Breast epithelium (tissue), 4 donors: ENCODE results near the gene TUBA1C. TPM values are rescaled to one million over a fixed set of nuclear protein-coding genes. Genes with fewer than 3 reads are reported as not detected.

Experiments
- DNase-seq, 2 donors: peaks; one replicate each; pipeline ENCODE4 v3.0.0-alpha.2; 2019; ENCODE audit warnings: low spot score in 2 of 2
- H3K27ac ChIP-seq, 2 donors: fragments of 200-600 bp; sonication (generic) in 1 of 2; one replicate each; pipeline ENCODE4 v1.5.1; 2016 to 2019; ENCODE audit warnings: mild to moderate bottlenecking in 1 of 2
- H3K27me3 ChIP-seq, 2 donors: fragments of 200-600 bp; sonication (generic) in 1 of 2; one replicate each; pipeline versions ENCODE4 v1.5.1 to v1.6.0; 2017 to 2019; ENCODE audit warnings: control low read depth in 1 of 2, mild to moderate bottlenecking in 1 of 2
- H3K36me3 ChIP-seq: fragments of 200-600 bp; one replicate; pipeline ENCODE4 v1.5.1; 2019
- H3K4me1 ChIP-seq, 2 donors: fragments of 200-600 bp; sonication (generic); one replicate each; pipeline ENCODE4 v1.5.1; 2016 to 2019; ENCODE audit warnings: control low read depth in 1 of 2
- H3K4me3 ChIP-seq, 3 donors: fragments of 200-600 bp; sonication (generic); 1 replicate in 2 of 3; 2 replicates in 1 of 3; pipeline ENCODE4 v1.5.1; 2016 to 2019; ENCODE audit warnings: mild to moderate bottlenecking in 3 of 3, moderate library complexity in 2 of 3
- H3K9me3 ChIP-seq, 2 donors: fragments of 200-600 bp; sonication (generic) in 1 of 2; one replicate each; pipeline ENCODE4 v1.5.1; 2016 to 2019; ENCODE audit warnings: control low read depth in 1 of 2
- CTCF ChIP-seq, 3 donors: fragments of 450-650 bp; IDR thresholded peaks; one replicate each; pipeline ENCODE4 v1.5.1; 2016 to 2017; ENCODE audit warnings: antibody characterized with exemption in 3 of 3, mild to moderate bottlenecking in 3 of 3, moderate library complexity in 3 of 3
- POLR2A ChIP-seq: fragments of 450-650 bp; IDR thresholded peaks from one replicate; pipeline ENCODE4 v1.6.1; 2016; ENCODE audit warnings: antibody characterized with exemption, mild to moderate bottlenecking, moderate library complexity
- POLR2AphosphoS5 ChIP-seq, 3 donors: sonication (generic); formaldehyde crosslinking; IDR thresholded peaks; one replicate each; pipeline ENCODE4 v1.6.1; 2017; ENCODE audit warnings: antibody characterized with exemption in 3 of 3
- intact Hi-C: fragments of 100-400 bp; cut with DNase I; formaldehyde crosslinking; loops from one replicate; pipeline ENCODE4 v1.15.1; 2023; ENCODE audit warnings: low total_unique reads
- total RNA-seq, 3 donors: library from RNA; depleted of rRNA; stranded (reverse); fragments of >200 nt; gene quantifications; one replicate each; pipeline ENCODE4 v1.1.0, GENCODE V29; 2016

The TUBA1C gene
- total RNA-seq, 3 donors from 2014 or later: 91.9 to 123 (median 97.3) TPM

- TF ChIP-seq POLR2A: no peak
- TF ChIP-seq CTCF (IDR thresholded peaks at IDR 0.05): no peak
- no peak for TF ChIP-seq POLR2AphosphoS5 (IDR thresholded peaks at IDR 0.05)
- Histone ChIP-seq H3K4me3 (no peak overlapping the region), H3K27ac (no peak overlapping the region), H3K4me1 (no peaks in the 10 kb centered on the region), H3K9me3 (no peaks in the 10 kb centered on the region), H3K36me3 (no peaks in the 10 kb centered on the region), H3K27me3 (no peaks in the 10 kb centered on the region)
- DNase-seq: no peak
- intact Hi-C loops: no loop called here
Observed at GRCh38 chr12:49225576-49226166, 39.2 kb upstream of the TUBA1C start.

GRCh38 chr12:49227713-49228112 is 37.2 kb upstream of the TUBA1C start:
- Histone ChIP-seq H3K4me1 (no peaks in the 10 kb centered on the region), H3K9me3 (no peaks in the 10 kb centered on the region), H3K27ac (no peak overlapping the region), H3K27me3 (no peaks in the 10 kb centered on the region), H3K4me3 (no peak overlapping the region), H3K36me3 (no peaks in the 10 kb centered on the region)
- DNase-seq: no peak
- intact Hi-C loops: no loop called here
- TF ChIP-seq POLR2AphosphoS5 (IDR thresholded peaks at IDR 0.05): no peak
- TF ChIP-seq POLR2A: no peak
- no peak for TF ChIP-seq CTCF (IDR thresholded peaks at IDR 0.05)

- Histone ChIP-seq H3K4me3 (no peak overlapping the region), H3K27me3 (no peaks in the 10 kb centered on the region), H3K9me3 (no peaks in the 10 kb centered on the region), H3K27ac (no peak overlapping the region), H3K36me3 (no peaks in the 10 kb centered on the region), H3K4me1 (no peaks in the 10 kb centered on the region)
- intact Hi-C loops: no loop called here
- no peak for TF ChIP-seq POLR2A
- no peak for TF ChIP-seq CTCF (IDR thresholded peaks at IDR 0.05)
- TF ChIP-seq POLR2AphosphoS5 (IDR thresholded peaks at IDR 0.05): no peak
- DNase-seq: no peak
Observed at GRCh38 chr12:49228653-49229052, 36.2 kb upstream of the TUBA1C start.

GRCh38 chr12:49230176-49230804 is 34.6 kb upstream of the TUBA1C start:
- intact Hi-C loops: no loop called here
- Histone ChIP-seq H3K4me3 (no peak overlapping the region), H3K4me1 (no peaks in the 10 kb centered on the region), H3K27ac (no peak overlapping the region), H3K9me3 (no peaks in the 10 kb centered on the region), H3K36me3 (no peaks in the 10 kb centered on the region), H3K27me3 (no peaks in the 10 kb centered on the region)
- TF ChIP-seq CTCF (IDR thresholded peaks at IDR 0.05) (no peak), POLR2AphosphoS5 (IDR thresholded peaks at IDR 0.05) (no peak)
- DNase-seq: no peak

GRCh38 chr12:49230805-49231194 is 34.1 kb upstream of the TUBA1C start:
- no peak overlapping the region for H3K4me3 ChIP-seq
- no peaks in the 10 kb centered on the region for H3K9me3 ChIP-seq
- no peak for DNase-seq
- intact Hi-C loops: no loop called here
- H3K36me3 ChIP-seq: no peaks in the 10 kb centered on the region
- no peaks in the 10 kb centered on the region for H3K27me3 ChIP-seq
- TF ChIP-seq CTCF (IDR thresholded peaks at IDR 0.05) (no peak), POLR2A (no peak), POLR2AphosphoS5 (IDR thresholded peaks at IDR 0.05) (no peak)
- H3K27ac ChIP-seq: no peak overlapping the region
- H3K4me1 ChIP-seq: no peaks in the 10 kb centered on the region
